GM12891 (cell line): ENCODE measurements around the gene CENPS.

Source experiments
- PAX5 ChIP-seq: IDR thresholded peaks from 2 replicates; pipeline ENCODE4 v1.6.1; 2011; ENCODE audit warnings: low read length, moderate library complexity, mild to moderate bottlenecking; ENCODE audit not compliant: insufficient read depth, severe bottlenecking
- POLR2A ChIP-seq: IDR thresholded peaks from 2 replicates; pipeline ENCODE4 v1.6.1; 2011; ENCODE audit warnings: low read depth, low read length, control low read depth
- POLR2AphosphoS5 ChIP-seq: IDR thresholded peaks from 2 replicates; pipeline ENCODE4 v1.6.1; 2011; ENCODE audit warnings: low read depth, low read length, control low read depth
- POU2F2 ChIP-seq: IDR thresholded peaks from 2 replicates; pipeline ENCODE4 v1.6.1; 2011; ENCODE audit warnings: low read depth, mild to moderate bottlenecking, control low read depth, low read length, moderate library complexity
- SPI1 ChIP-seq: IDR thresholded peaks from 2 replicates; pipeline ENCODE4 v1.6.1; 2011; ENCODE audit warnings: low read depth, low read length, control low read depth
- TAF1 ChIP-seq: IDR thresholded peaks from 2 replicates; pipeline ENCODE4 v1.6.1; 2011; ENCODE audit warnings: low read depth, low read length, control low read depth

GRCh38 chr1:10449751-10450150 is 19.5 kb downstream of the CENPS start, which contains the start of gene CORT:
- TF ChIP-seq POLR2A (no peak), POLR2AphosphoS5 (no peak), POU2F2 (no peak), TAF1 (no peak), PAX5 (no peak), SPI1 (no peak)
